Astrocyte of the hippocampus (primary cell): ENCODE data around the gene GPR25.

Experiments
- DNase-seq: peaks from one replicate; pipeline ENCODE4 v3.0.0; 2011; ENCODE audit warnings: low read depth, low spot score

The GPR25 gene

DNA sequence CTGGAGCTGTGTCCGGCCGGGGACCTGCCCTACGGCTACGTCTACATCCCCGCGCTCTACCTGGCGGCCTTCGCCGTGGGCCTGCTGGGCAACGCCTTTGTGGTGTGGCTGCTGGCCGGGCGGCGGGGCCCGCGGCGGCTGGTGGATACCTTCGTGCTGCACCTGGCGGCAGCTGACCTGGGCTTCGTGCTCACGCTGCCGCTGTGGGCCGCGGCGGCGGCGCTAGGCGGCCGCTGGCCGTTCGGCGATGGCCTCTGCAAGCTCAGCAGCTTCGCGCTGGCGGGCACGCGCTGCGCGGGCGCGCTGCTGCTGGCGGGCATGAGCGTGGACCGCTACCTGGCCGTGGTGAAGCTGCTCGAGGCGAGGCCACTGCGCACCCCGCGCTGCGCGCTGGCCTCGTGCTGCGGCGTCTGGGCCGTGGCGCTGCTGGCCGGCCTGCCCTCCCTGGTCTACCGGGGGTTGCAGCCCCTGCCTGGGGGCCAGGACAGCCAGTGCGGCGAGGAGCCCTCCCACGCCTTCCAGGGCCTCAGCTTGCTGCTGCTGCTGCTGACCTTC lies 412 bp downstream of the GPR25 start:
- DNase-seq, result peak; percentile 57

DNA sequence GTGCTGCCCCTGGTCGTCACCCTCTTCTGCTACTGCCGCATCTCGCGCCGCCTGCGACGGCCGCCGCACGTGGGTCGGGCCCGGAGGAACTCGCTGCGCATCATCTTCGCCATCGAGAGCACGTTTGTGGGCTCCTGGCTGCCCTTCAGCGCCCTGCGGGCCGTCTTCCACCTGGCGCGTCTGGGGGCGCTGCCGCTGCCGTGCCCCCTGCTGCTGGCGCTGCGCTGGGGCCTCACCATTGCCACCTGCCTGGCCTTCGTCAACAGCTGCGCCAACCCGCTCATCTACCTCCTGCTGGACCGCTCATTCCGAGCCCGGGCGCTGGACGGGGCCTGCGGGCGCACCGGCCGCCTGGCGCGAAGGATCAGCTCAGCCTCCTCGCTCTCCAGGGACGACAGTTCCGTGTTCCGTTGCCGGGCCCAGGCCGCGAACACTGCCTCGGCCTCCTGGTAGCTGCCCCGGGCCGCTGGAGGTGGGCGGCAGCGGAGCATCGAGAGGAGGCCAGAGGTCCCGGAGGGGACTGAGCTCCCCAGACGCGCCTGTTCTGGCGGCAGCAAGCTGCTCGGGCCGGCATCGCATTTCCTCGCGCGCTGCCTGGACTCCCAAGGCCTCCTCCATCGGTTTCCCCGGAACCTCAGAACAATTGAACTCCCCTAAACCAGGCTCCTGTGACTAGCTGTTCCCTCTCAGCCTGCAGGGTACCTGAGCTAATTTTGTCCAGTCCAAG lies 1.1 kb downstream of the GPR25 start:
- peak; percentile 31 for DNase-seq

DNA sequence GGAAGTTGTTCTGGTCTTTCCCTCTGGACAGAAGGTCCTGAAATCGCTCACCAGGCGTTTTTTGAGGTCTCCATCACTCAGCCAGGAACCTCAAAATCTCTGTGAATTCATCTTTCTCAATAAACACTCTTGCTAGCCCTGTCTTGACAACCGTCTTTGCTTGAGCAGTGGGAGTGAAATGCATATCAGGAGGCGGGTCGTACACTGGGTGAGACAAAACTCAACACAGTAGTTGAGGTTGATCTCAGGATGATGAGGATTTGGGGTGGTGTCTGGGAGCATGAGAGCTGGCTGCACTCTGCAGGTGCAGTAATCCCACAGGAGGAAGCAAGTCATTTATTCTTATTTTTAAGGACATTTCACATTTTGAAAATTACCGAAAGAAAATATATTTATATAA lies 1.9 kb downstream of the GPR25 start:
- DNase-seq, result no peak

DNA sequence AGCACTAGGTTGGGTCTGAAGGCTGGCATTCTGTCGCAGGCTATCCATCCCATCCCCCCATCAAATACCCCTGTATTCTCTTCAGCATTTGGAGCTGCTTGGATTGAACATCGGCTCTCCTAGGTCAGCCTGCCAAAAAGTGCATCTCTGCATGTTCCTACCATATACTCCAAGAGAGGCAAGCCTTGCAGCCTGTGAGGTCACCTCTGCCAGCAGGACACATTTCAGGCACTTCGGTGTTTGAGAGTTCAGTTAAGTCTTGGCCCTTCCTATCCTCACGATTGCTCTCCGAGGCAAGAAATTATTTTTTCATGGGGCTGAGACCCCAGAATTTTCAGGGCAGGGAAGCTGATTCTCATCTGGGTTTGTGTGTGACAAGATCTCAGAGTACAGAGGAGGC lies 2.6 kb downstream of the GPR25 start:
- DNase-seq, result no peak

DNA sequence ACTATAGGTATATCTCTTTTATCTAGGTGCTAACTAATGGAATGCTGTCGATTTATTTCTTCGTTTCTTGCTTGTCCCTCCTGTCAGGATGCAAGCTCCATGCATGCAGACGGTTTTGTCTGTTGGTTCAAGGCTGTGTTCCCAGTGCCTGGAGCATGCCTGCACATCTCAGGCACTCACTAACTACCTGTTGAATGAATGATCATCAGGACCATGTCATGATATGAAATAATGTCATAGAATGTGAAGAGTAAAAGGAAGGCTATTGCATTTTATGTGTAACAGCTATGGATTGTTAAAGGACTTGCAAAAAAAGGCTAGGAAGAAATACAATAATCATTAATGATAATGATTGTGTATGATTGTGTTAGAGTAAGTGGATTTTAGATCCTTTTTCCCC lies 4.2 kb downstream of the GPR25 start:
- no peak for DNase-seq

DNA sequence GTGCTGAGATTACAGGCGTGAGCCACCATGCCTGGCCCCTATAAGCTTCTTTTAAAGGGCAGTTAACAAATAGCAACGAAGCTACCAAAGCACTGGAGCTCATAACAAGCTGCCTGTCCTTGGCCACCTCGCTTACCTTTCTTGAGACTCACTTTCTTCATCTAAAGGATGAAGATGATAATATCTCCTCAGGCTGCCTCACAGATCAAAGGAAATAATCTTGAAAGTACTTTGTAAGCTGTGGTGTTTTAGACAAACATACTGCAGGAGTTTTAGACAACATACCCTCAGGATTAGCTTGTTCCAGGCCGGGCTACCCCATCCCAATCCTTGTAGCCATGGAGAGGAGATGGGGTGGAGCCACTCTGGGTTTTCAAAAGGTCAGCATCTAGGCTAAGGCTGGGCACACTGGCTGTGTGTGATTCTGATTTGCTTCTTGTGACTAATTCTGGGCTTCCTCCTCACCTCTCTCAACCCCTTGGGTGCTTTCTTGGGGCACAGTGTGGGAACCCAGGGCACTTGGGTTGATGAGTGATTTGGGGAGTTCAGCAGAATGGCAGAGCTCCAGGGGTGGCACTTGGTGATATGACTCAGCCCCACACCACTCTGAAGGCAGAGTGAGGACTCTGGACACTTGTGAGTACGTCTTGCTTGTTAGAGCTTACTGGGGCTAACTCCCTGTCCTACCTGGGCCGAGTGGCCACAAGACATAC lies 5.2 kb downstream of the GPR25 start:
- DNase-seq, result no peak

DNA sequence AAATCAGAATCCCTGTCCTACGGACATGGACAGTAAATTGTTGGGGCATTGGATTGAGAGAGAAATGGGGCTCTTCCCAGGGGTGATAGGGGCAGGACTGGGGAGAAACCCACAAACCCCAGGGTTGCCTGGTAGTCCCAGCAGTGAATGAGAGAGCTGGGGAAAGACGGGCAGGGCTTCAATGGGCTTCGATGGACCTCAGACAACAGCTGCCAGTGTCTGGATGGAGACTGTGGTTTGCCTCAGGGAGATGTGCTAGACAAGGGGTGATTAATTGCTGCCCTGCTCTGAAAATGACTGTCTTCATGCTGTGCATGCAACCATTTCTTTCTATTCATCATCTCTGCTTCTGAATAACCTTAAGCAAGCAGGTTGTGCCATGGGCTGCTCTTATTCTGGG lies 7.4 kb downstream of the GPR25 start:
- no peak for DNase-seq

DNA sequence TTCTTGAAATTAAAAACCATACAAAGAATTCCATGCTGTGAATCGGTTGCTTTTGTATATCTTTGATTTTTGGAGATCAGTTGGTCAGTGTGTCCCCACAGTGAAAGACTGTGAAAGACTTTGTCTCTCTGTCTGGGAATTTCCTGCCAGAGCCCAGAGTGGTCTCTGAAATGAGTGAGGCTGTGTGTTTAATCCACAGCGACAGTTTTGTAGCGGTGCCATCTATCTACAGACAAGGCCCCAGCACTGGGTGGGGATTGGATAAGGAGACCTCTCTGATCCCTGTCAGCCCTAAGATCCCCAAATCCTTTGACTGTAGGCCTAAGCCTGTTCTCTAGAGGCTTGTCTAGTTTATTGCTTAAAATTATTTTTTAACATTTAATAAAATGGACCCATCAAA lies 10.3 kb downstream of the GPR25 start:
- DNase-seq, result no peak

DNA sequence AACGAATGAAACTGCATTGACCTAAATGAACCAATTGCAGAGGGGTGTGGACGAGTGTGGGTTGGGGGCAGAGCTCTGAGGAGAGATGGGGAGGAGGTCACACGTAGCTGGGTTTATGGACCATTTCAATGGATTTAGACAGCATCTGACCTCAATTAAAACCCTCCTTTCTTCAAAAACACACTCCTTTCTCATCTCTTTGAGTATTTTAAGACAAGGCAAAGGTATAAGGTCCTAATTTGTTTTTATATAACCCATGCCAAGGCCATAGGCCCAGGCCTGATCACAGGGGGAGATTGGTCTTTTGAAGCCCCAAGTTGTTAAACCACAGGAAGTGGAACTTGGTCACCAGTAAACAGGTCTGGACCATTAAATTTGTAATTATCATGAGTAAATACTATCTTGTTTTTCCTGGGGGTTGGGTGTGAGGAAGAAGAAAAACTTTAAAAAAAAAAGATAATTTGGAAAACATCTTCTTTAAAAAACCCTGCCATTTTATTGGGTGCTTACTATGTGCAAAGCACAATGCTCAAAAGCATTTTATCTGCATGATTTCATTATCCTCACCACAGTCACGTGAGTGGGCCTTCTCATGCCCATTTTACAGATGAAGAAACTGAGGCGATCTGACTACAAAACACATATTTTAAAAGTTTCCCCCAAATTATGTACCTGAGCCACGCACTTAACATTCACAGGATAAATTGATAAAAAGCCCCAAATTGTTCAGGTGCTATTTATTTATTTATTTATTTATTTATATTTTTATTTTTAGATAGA lies 13.0 kb downstream of the GPR25 start:
- DNase-seq, result no peak

DNA sequence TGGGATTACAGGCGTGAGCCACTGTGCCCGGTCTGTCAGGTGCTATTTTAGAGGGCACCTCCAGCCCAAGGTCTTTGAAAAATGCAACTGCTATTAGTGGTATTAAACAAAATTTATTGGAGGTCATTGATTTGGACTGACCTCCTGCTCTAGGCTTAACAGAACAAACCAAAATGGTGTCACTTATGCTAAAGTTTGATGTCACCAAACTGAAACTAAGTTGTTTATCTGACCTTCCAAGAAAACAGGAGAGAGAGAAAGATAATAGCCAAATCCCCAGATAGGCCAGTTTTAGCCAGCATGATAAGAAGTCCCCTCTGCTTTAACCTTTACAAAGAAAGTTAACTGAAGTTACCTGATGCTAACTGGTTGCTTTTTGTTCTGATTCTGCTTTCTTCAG lies 13.8 kb downstream of the GPR25 start:
- DNase-seq, result no peak

DNA sequence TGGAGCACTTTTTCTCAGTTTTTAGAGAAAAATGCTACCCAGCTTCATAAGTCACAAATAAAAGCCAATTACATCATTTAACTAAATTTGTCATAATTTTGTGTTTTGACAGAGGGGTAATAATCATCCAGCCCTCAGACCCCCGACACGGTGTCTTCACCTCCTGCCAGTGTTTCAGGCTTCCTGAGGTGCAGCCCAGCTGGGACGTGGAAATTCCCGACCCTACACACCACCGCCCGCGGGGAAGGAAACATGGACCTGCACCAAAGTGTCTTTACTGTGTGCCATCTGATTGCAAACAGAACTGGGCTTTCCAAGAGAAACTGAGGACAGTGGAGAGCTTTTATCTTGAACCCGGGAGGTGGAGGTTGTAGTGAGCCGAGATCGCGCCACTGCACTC lies 14.3 kb downstream of the GPR25 start:
- DNase-seq, result no peak

DNA sequence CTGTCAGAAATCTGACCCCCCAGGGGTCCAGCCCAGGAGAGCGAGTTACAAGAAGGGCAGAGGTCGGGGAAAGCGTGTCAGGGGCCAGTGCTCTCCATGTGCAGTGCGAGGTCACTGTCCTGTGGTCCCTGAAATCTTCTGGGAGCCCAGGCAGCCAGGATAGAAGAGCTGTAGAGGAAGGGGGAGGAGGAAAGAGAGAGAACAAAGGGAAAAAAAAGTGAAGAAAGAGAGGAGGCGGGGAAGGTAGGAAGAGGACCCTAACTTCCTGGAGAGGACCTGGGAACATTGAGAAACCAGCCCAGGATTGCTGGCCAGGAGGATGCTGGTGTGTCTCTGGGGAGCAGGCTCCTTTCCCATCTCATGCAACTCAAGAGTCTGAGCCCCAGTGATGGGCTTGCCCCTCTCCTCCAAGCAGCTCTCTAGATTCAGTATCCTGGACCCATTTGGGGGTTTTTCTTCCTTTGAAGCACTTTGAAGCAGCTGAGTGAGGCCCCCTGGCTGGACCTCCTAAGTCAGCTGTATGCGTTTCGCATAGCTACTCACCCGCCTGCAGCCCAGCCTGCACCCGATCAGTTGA lies 15.1 kb downstream of the GPR25 start:
- no peak for DNase-seq

DNA sequence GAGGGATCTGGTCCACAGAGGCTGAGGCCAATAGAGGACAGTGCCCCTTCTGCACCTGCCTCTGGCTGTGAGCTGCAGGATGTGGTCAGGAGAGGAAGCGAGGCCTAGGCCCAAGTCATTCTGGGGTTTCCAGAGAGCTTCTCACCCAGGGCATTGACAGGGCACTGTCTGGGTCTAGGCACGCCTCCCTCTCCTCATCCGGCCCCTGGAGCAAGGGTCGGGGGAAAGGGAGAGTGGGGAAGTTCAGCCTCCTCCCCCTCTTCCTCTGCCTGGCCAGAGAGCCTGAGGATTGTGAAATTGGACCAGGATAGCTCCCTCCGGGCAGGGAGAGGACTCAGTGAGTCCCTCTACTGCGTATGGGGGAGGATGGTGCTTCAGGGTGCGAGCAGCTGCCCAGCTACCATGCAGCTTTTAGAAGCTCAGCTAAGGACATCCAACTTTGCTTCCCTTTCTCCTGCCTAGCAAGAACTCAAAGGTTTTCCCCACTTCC lies 15.6 kb downstream of the GPR25 start:
- no peak for DNase-seq

DNA sequence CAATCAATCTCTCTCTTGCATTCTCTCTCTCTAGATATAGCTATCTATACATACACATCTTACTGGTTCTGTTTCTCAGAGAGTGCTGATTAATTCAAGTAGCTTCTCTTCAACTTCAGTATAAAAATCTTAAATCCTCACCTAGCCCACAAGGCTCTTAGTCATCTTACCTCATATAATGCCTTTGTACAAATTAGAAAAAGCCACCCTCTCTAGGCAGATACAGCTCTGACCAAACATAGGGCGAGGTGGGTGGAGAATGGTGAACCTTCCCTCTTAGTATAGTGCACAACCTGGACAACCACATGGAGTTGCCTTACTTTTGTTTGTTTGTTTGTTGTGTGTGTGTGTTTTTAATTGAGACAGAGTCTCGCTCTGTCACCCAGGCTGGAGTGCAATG lies 16.8 kb downstream of the GPR25 start:
- no peak for DNase-seq

DNA sequence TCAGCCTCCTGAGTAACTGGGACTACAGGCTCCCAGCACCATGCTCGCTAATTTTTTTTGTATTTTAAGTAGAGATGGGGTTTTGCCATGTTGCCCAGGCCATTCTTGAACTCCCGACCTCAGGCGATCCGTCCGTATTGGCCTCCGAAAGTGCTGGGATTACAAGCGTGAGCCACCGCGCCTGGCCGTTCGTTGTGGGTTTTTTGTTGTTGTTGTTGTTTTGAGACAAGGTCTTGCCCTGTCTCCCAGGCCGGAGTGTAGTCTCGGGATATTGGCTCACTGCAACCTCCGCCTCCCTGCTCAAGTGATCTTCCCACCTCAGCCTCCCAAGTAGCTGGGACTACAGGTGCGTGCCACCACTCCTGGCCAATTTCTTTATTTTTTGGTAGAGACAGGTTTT lies 17.2 kb downstream of the GPR25 start:
- DNase-seq, result no peak

DNA sequence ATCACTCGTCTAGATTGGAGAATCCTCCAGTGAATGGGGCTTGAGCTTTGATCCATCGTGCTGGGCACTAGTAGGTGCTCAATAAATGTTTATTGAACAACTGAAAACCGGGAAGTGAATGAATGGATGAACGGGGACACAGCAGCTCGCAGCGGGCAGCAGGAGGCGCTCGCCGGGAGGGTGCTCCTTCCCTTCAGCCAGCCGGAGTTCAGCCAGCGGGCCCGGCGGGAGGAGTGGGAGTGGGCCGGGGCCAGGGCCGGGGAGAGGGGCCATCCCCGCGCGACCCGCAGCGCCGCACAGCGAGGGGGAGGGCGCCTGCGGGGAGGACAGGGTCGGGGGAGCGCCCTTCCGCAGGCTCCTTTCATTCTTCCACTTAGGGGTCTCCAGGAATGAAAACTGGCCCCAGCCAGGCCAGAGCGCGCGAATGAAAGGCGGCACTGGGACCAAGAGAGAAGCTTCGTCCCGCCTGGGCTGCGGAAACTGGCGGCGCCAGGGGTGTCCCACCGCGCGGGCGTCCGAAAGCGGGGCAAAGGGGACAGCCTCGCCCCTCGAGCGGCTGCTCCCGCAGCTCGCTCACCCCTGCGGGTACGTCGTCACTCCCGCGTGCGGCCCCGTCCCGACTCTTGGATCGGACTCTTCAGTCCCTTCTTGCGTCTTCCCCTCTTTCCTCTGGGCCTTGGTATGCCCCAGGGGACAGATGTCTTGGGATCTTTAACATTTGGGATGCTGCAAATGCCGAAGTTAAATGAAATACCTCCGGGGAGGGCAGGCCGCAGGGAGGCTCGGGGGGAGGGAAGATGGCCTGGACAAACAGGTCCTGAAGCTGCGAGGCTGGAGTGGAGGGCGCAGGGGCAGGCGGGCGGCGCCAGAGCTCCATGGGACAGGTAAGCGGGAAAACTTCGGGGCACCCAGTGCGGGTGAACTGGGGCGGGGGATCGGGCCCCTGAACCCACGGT lies 18.3 kb downstream of the GPR25 start:
- peak; percentile 82 for DNase-seq

DNA sequence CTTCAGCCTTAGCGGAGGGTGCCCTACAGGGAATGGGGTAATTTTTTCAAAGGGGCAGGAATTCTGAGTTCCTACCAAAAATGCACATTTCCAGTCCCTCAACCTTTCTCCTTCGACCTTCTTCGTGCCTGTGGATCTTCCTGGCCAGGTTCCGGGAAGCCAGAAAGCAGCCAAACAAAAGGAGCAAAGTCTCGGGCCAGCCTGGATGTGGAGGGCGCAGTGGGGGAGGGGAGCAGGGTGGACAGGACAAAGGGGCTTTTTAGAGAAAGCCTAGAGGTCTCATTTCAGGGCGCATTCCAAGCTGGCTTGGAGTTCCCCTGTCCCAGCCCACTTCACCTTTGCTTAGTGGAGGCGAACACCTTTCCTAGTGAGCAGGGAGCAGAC lies 19.0 kb downstream of the GPR25 start:
- peak; percentile 35 for DNase-seq

DNA sequence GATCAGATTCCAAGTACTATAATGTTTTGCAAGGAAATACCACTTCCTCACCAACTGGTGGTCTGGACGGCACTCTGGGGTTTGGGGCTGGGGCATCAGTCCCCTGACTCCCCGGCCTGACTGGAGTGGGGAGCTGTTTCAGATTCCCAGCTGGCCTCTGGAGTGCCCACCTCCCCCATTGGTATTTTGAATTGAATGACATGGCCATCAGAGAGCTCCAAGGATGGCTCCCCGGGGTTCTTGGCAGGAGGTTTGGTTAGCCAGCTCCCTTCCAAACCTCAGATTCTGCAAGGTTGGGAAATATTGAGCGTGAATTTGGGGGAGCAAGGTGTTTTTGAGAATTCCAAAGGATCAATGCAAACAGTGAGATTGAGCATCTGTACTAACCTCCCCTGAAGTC lies 19.8 kb downstream of the GPR25 start:
- DNase-seq, result no peak

DNA sequence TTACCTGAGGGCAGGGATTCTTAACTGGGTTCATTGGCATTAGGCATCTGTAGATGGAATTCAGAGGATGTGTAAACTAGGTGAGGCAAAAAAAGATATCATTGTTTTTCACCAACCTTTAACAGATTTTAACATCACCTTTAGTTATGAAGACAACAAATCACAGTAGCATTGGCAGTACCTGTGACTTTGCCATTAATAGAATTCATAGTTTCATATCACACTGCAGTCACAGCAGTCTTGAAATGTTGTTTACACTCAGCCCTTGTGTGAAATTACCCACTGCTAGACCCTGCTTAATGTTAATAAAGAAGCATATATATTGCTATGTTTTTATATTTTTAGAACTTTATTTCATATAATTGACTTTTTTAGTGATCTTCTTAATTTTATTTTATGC lies 20.2 kb downstream of the GPR25 start:
- DNase-seq, result no peak

DNA sequence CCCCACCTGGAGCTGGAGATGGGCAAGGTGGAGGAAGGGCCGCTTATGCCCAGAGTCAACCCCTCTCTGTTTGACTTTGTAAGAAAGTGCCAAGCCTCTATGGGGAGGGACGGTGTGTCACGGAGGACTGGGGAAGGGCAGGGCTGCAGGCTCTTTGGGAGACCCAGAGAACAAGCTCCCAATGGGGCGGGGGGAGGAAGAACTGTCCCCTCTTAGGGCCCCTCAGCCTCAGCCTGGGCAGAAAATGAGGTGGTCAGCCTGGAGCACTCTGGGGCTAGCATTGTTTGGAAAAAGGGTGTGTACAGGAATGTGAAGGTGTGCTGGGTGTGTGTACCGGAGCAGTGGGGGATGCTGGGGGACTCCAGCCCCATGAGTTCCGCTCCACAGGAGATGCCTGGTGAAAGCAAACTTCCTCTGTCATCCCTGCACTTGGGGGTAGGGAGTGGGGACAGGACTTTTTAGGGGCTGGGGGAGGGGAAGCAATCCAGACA lies 20.7 kb downstream of the GPR25 start:
- DNase-seq, result no peak
